Measurements from ENCODE around the gene CARS2. TPM values are rescaled to one million over a fixed set of nuclear protein-coding genes. Genes with fewer than 3 reads are reported as not detected.

The CARS2 gene
- total and polyA plus RNA-seq, 2 of the 8 experiments (the other 6 are each of a cell fraction or from before 2014, with no cell fraction given): 47.7 to 55.9 TPM

DNA sequence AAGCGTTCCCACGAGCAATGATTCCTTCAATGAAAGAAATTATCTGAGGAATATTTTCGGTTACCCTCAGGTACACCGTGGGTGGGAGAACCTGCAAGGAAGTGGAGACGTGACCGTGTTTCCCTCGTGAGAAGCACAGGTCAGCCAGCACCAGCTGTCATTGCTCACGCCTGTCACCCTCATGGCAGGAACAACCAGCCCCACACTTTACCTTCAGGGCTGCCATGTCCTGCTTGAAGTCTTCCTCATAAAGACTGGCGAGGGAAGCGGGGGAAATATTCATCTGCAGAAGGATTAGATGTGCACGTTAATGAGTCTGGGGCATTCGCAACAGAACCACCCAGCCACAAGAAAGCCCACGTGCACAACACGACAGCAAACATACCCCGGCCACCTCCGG is 18.2 kb downstream of the CARS2 start:
- Histone ChIP-seq H2BK20ac (ENCODE audit: low read length) (no peak overlapping the region), H3K56ac (replicated peaks; ENCODE audit: insufficient read length, low read depth, low read length) (no peak overlapping the region), H4K20me1 (replicated peaks in 1 of 2; ENCODE audit: control insufficient read depth in 1 of 2, insufficient read depth in 2 of 2, low read length in 2 of 2) (peaks cover 0 to 3% of the 10 kb centered on the region in 2 experiments), H2BK120ac (replicated peaks; ENCODE audit: low read depth, low read length) (no peak overlapping the region), H3K23me2 (ENCODE audit: low read depth, low read length) (no peaks in the 10 kb centered on the region), H4K91ac (replicated peaks; ENCODE audit: insufficient read length, low read length) (no peak overlapping the region), H2AFZ (ENCODE audit: low read length) (no peak overlapping the region), H2BK5ac (ENCODE audit: low read depth, low read length) (no peak overlapping the region), H3K27me3 (replicated peaks in 1 of 4; ENCODE audit: control insufficient read depth in 3 of 4, extremely low read depth in 1 of 4, insufficient read depth in 3 of 4, low read length in 3 of 4) (no peaks in the 10 kb centered on the region), H3K18ac (ENCODE audit: extremely low read depth, low read length) (no peak overlapping the region), H4K8ac (ENCODE audit: extremely low read depth, insufficient read depth, low read length) (no peak overlapping the region; the same call in 1 of the 2 replicates), H2BK12ac (ENCODE audit: low read depth, low read length) (no peak overlapping the region), H3K36me3 (ENCODE audit: control insufficient read depth in 2 of 4, insufficient read depth in 4 of 4, low read length in 3 of 4) (peaks cover 2 to 9% (median 4%) of the 10 kb centered on the region in 4 experiments; a peak in 5 of 8 replicates), H3K79me2 (ENCODE audit: control insufficient read depth in 1 of 2, insufficient read depth in 2 of 2, low read length in 2 of 2) (no peaks in the 10 kb centered on the region), H2AK5ac (ENCODE audit: low read depth, low read length) (no peak overlapping the region), H3K4me2 (ENCODE audit: insufficient read depth in 1 of 2, low read depth in 2 of 2, low read length in 2 of 2) (no peak overlapping the region), H3K14ac (ENCODE audit: insufficient read length) (no peak overlapping the region), H3K23ac (ENCODE audit: insufficient read length) (no peak overlapping the region), H4K5ac (ENCODE audit: insufficient read length, low read depth, low read length) (no peak overlapping the region), H3K9ac (replicated peaks in 1 of 4; ENCODE audit: extremely low read depth in 1 of 4, low read depth in 3 of 4, low read length in 3 of 4) (no peak overlapping the region), H2BK15ac (ENCODE audit: low read length) (no peak overlapping the region), H3K79me1 (ENCODE audit: low read depth, low read length) (0 out of 2 replicates have a peak, but pooled peaks cover 2% of the 10 kb centered on the region), H3K4me1 (replicated peaks in 1 of 4; ENCODE audit: control insufficient read depth in 3 of 4, insufficient read depth in 4 of 4, low read length in 3 of 4) (no peaks in the 10 kb centered on the region), H3K4me3 (ENCODE audit: extremely low read depth in 1 of 4, insufficient read depth in 2 of 4, low read depth in 3 of 4, low read length in 4 of 4) (no peak overlapping the region), H3K27ac (ENCODE audit: low read depth, low read length) (no peak overlapping the region), H3K9me3 (ENCODE audit: insufficient read depth in 2 of 2, low read depth in 1 of 2, low read length in 1 of 2) (no peaks in the 10 kb centered on the region), H3K4ac (replicated peaks; ENCODE audit: insufficient read length, low read depth, low read length) (no peak overlapping the region)
- FAIRE-seq (no peak), DNase-seq (ENCODE audit: low read depth in 1 of 2, low spot score in 2 of 2) (no peak)
- ChIA-PET CTCF (ENCODE audit: partially characterized antibody) (no interaction called here), POLR2A (ENCODE audit: partially characterized antibody) (interaction anchor here (1.1 to 7.1 kb wide), 3 partner anchors 17 to 27 kb away, joined by 3 to 43 read pairs (median 6); partner anchors contain the start of gene CARS2)
- WGBS, 2 experiments (ENCODE audit: extremely low coverage in 1 of 2, insufficient coverage in 1 of 2, insufficient read length in 1 of 2, insufficient replicate concordance in 2 of 2, low coverage in 1 of 2, low lambda C conversion rate in 2 of 2, missing lambda C conversion rate in 1 of 2): 90% methylated on average over 15 of the region's 16 CpGs; no CpG with 5 or more reads in 1 of the 2 experiments
- no peak for TF ChIP-seq PHF8 (conservative IDR thresholded peaks at IDR 0.05; ENCODE audit: low read depth, low read length)
- TF ChIP-seq CHD1 (IDR thresholded peaks at IDR 0.05; ENCODE audit: low read depth, low read length): no peak
- TF ChIP-seq JUN (IDR thresholded peaks at IDR 0.05; ENCODE audit: low read depth, low read length): no peak
- TF ChIP-seq SIX5 (IDR thresholded peaks at IDR 0.05; ENCODE audit: low read depth, low read length): no peak
- no peak for TF ChIP-seq SIRT6 (IDR thresholded peaks at IDR 0.05; ENCODE audit: low read length)
- TF ChIP-seq, protein P1, sequence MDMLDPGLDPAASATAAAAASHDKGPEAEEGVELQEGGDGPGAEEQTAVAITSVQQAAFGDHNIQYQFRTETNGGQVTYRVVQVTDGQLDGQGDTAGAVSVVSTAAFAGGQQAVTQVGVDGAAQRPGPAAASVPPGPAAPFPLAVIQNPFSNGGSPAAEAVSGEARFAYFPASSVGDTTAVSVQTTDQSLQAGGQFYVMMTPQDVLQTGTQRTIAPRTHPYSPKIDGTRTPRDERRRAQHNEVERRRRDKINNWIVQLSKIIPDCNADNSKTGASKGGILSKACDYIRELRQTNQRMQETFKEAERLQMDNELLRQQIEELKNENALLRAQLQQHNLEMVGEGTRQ (IDR thresholded peaks at IDR 0.05; ENCODE audit: low read length): no peak
- TF ChIP-seq RFX5 (IDR thresholded peaks at IDR 0.05; ENCODE audit: borderline replicate concordance, low read depth, low read length): no peak
- no peak for TF ChIP-seq EP300 (IDR thresholded peaks at IDR 0.05; ENCODE audit: borderline replicate concordance in 1 of 2, low read depth in 2 of 2, low read length in 2 of 2)
- TF ChIP-seq RAD21 (IDR thresholded peaks at IDR 0.05 in 1 of 2, conservative IDR thresholded peaks at IDR 0.05 in 1 of 2; ENCODE audit: low read depth in 2 of 2, low read length in 2 of 2): no peak
- no peak for TF ChIP-seq ASH2L (IDR thresholded peaks at IDR 0.05; ENCODE audit: low read length)
- TF ChIP-seq CHD2 (IDR thresholded peaks at IDR 0.05; ENCODE audit: low read length): no peak
- no peak for TF ChIP-seq KDM5A (IDR thresholded peaks at IDR 0.05; ENCODE audit: low read length)

All from H1 (cell line).